NAMALWA (cell line): ENCODE measurements around the gene NOTCH1.
"Not testable (repeated sequence)": the region's sequence is repeated elsewhere in the genome, so short reads cannot be mapped to it uniquely, and the experiment has no call there.

ENCODE experiments used
- DNase-seq: peaks from one replicate; pipeline ENCODE4 v3.0.0-alpha.2; 2015; ENCODE audit warnings: low spot score

The NOTCH1 gene

GRCh38 chr9:136545965-136546696, at the start of gene NOTCH1:
NOTCH1 (minus strand) TSS chr9:136546048; CDS start chr9:136545786, 262 bp downstream.
- DNase-seq, result peak; percentile 91

GRCh38 chr9:136594492-136594891, 48.6 kb upstream of the NOTCH1 start:
- DNase-seq, result no peak

- no peak for DNase-seq
Measured at GRCh38 chr9:136593581-136593980, 47.7 kb upstream of the NOTCH1 start.

- no peak for DNase-seq
Measured at GRCh38 chr9:136592666-136593065, 46.8 kb upstream of the NOTCH1 start.

- no peak for DNase-seq
Measured at GRCh38 chr9:136590821-136591752, 45.2 kb upstream of the NOTCH1 start.

- DNase-seq, result no peak
Measured at GRCh38 chr9:136589766-136590763, 44.2 kb upstream of the NOTCH1 start.

- no peak for DNase-seq
Measured at GRCh38 chr9:136588663-136589464, 43.0 kb upstream of the NOTCH1 start.

GRCh38 chr9:136587944-136588662, 42.3 kb upstream of the NOTCH1 start:
- DNase-seq, result no peak

- DNase-seq, result no peak
Measured at GRCh38 chr9:136587145-136587943, 41.5 kb upstream of the NOTCH1 start.

GRCh38 chr9:136586391-136586953, 40.6 kb upstream of the NOTCH1 start:
- DNase-seq, result no peak

GRCh38 chr9:136585531-136586120, 39.8 kb upstream of the NOTCH1 start:
- DNase-seq, result no peak

GRCh38 chr9:136584934-136585333, 39.1 kb upstream of the NOTCH1 start:
- no peak for DNase-seq

GRCh38 chr9:136584401-136584932, 38.6 kb upstream of the NOTCH1 start:
- DNase-seq, result no peak

- DNase-seq, result no peak
Measured at GRCh38 chr9:136582977-136583735, 37.3 kb upstream of the NOTCH1 start.

GRCh38 chr9:136581614-136582447, 36.0 kb upstream of the NOTCH1 start:
- DNase-seq, result no peak

GRCh38 chr9:136579650-136580219, 33.9 kb upstream of the NOTCH1 start:
- DNase-seq, result not testable (repeated sequence)
